GF-D8 (cell line): ENCODE data around the gene KIRREL3.

Experiments
- DNase-seq: peaks from one replicate; lab custom pipeline; 2025; lab: John Stamatoyannopoulos, UW

The KIRREL3 gene

GRCh38 chr11:126573325-126573978 lies 427.1 kb downstream of the KIRREL3 start:
- no peak for DNase-seq

DNA sequence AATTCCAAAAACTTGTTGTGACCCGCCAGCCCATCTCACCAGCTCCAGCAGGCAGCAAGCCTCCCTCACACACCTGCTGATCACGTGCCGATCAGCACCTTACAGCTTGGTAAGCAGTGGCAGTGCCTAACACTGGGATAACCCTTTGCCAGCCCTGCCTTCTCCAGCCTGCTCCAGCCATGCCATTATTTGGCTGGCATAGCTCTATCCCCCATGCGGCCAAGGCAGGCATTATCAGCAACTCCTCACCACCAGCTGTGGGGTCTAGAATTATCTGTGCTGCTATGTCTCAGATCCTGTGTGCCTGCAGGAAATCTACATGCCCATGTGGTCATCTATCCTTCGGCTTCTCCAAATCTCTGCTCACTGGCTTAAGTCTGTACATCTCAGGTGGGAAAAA lies 430.1 kb downstream of the KIRREL3 start:
- DNase-seq = no peak

DNA sequence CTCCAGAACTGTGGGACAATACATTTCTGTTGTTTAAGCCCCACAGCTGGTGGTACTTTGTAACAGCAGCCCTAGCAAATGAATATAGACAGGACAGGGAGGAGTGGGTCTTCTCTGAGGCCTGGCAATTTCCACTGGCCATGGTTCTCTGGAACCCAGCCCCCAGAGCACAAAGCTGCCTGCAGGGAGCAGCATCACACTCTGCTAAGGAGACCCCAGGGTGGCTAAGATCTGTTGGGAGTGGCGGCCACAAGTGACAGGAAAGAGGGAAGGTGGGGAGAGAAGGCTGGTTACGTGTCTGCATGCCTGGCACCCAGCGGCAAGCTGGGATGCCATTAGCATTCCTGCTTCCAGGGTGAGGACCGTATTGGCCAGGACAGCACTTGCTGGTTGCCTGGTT lies 433.2 kb downstream of the KIRREL3 start:
- DNase-seq = no peak

- DNase-seq = no peak
Measured at GRCh38 chr11:126564566-126564965, 436.0 kb downstream of the KIRREL3 start.

DNA sequence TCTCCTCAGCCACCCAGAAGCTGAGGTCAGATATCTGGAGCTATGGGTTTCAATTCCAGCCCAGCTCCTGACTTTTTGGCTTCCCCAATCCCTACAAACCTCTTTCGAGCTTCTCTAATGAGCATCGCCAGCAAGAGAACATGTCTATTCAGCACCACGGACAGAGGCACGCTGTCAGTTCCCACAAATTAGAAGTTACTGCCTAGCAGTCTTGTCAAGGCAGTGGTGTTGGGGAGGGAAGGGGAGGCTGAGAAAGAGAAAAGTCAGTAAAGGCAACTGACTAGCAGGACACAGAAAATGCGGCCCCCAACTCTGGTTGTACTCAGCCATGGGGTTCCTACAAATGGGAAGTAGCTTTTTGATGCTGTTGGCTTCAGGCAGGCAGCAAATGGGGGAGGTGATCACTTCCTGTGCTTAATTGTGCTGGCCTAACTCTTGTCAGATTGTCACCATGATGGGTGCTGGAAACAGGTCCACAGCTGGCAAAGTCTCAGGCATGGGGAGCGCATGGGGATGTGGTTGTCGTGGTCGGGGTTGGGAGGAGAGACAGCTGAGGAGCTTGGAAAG lies 439.2 kb downstream of the KIRREL3 start:
- DNase-seq = no peak

GRCh38 chr11:126560221-126560620 lies 440.3 kb downstream of the KIRREL3 start:
- no peak for DNase-seq

DNA sequence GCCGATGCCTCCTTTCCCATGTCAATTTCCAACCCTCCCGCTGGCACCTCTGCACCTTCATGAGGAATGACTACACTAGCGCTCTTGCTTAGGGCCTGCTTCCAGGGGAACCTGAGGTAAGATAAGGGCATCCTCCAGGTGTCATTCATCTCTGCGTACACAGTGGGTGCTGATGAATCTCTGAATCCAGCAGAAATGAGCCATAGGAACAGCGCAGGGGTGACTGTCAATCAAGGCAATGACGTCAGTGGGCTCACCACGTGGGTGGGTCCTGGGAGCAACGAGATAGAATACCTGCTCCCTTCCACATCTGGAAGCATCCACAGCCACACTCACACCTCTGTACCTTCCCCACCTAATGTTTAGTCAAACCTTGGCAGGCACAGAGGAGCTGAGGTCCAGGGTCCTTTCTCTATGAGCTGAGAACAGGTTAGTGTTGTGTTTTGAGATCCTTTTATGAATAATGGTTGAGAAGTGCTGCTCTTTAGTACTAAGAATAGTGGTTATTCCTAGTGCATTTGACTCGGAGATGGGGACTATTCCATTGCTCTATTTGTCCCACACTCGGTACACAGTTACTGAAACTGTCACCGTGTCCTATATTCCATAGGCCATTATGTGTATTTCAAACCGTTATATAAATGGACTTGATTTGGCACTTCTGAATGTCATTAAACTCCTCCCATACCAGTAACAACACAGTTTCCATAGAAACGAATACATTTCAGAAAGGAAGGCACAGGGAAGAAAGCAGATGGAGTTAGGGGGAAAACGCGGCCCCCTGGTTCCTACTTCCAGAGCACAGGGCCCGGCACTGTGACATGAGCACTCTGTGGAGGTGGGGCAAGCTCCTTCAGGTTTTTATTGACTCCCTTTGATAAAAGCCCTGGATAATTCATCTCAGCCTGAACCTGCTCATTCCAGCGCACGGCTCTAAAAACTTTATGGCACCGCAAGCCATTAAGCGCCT lies 451.7 kb downstream of the KIRREL3 start:
- DNase-seq = no peak

GRCh38 chr11:126547691-126548090 lies 452.9 kb downstream of the KIRREL3 start:
- DNase-seq = no peak

- DNase-seq = no peak
Measured at GRCh38 chr11:126547161-126547560, 453.4 kb downstream of the KIRREL3 start.

- no peak for DNase-seq
Measured at GRCh38 chr11:126546694-126547093, 453.9 kb downstream of the KIRREL3 start.

GRCh38 chr11:126546191-126546590 lies 454.4 kb downstream of the KIRREL3 start:
- DNase-seq = no peak

GRCh38 chr11:126545057-126545555 lies 455.5 kb downstream of the KIRREL3 start:
- no peak for DNase-seq

GRCh38 chr11:126544108-126545056 lies 456.2 kb downstream of the KIRREL3 start:
- DNase-seq = no peak

DNA sequence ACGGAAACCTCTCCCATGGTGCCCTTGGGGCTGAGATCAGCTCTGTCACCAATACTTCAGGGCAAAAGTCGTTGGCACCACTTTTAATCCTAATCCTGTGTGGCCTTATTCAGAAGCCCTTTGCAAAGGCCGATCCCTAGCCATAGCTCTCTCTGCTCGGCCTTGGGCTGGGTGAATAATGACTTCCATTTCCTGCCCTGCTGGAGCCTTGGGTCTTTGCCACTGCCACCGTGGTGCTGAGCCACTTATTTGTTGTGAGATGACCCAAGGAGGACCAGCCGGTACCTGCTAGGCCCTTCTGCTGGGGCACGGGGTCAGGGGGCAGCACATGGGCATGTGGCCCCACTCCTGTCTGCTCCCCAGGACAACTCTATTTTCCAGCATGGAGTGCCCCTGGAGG lies 456.9 kb downstream of the KIRREL3 start:
- DNase-seq = no peak

DNA sequence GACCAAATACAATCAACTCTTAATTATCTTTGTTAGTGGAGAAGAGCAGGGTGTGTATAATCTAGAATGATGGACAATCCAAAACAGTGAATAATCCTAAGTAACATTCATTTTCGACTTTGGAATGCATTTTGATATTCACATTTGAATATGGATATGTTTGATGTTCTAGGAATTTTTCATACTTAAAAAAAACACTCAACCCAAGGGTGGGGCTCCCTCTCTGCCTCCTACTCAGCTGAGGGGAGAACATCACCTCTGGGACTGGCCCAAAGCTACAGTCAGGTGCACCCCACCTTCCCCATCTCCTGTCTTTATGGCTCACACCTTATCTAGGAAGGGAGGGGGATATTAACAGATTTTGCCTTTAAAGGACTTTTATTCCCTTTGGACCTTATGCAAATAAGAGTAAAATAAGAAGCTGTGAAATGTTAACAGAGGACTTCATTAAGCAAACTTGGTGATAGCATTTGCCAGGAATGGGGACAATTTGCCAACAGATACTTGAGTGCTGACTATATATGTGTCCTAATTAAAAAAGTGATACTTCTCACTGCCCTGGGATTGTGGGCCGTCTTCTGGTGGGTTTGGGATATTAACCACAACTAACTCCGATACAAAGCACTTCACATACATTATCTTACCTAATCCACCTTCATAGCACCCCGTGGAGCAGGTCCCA lies 458.1 kb downstream of the KIRREL3 start:
- no peak for DNase-seq

DNA sequence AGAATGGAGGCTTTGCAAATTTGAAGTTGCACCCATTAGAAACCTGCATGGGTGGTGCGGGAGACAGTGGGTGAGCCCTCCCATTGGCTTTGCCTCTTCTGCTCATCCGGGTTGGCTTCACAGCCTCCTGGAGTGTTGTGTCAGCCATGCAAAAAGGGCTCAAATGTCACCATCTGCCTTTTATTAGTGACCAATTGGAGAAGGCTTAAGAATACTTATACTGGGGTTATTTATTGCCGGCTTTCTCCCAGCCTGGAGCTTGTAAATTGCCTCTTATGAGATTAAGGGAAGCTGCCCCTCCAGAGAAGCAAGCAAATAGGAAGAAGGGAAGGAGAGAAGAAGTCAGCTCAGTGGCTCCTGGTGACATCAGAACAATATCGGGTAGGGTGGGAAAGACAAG lies 462.5 kb downstream of the KIRREL3 start:
- no peak for DNase-seq

GRCh38 chr11:126537492-126537891 lies 463.1 kb downstream of the KIRREL3 start:
- DNase-seq = no peak

DNA sequence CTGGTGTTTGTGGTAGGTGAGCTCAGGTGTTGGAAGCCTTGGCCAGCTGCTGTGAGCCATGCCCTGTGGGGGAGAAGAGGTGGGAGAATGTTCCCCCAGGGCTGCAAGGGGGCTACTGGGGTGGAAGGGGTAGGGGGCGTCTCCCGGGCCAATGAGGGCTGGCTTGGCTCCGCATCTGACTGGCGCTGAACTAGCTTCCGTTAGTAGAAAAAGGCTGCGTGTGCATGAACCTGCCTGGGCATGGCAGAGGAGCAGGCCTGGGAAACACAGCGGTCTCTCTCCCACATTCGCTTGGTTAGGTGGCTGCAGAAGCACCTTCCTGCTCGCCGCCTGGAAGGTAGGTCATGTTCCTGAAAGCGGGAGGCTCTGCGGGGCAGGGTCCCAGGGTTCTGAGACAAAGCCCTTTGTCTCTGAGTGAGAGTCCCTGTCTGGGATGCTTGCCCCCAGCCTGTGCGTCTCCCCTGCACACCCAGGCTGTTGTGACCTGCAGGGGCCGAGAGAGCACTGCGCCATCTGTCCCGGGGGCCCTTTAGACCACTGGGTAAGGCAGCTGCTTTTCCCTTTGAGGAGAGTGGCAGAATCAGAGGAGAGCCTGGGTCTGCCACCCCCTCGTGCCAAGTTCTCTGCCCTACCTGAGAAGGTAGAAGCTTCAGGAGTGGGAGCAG lies 466.3 kb downstream of the KIRREL3 start:
- DNase-seq = no peak

DNA sequence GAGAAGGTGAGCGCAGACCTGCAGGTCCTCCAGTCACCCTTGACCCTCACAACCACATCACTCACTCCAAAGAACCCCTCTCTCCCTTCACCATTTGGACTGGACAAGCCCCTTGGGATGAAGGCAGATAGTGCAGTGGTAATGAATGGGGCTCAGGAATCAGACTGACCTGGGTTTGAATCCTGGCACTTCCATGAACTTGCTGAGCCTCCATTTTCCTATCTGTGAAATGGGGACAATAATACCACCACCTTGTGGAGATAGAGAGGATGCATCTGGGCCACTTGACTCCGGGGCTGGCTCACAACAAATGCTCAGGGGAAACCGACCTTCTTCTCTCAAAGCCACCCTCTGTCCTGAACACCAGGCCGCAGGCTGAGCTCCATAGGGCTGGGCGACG lies 467.0 kb downstream of the KIRREL3 start:
- no peak for DNase-seq

- DNase-seq = no peak
Measured at GRCh38 chr11:126530416-126530815, 470.2 kb downstream of the KIRREL3 start.
